ENCODE data around the gene GRIA4.

Gene GRIA4

DNA sequence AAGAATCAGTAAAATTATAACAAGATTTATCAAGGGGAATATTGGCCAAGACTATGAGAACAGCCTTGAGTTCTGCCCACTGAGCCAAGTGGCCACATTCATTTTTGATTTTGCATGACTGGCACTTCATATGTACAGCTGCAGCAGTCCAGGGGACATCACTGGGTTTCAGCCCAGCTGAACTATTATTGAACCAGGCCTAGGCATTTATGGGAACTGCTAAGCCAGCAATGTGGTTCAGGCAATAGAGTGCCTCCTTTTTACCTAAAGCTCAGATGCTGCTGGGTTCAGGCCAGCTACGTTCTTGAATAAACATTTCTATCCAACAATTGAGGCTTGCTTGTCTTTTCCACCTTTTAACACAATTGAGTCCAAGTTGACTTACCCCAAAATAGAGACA lies 215.3 kb downstream of the GRIA4 start:
- no peak for DNase-seq
- peaks cover 38% of the 10 kb centered on the region for H3K4me1 ChIP-seq
- no peaks in the 10 kb centered on the region for H3K27me3 ChIP-seq
- H3K4me3 ChIP-seq (ENCODE audit: low read depth, low read length): no peak overlapping the region
- H3K9me3 ChIP-seq: no peaks in the 10 kb centered on the region
- no peaks in the 10 kb centered on the region for H3K36me3 ChIP-seq
- TF ChIP-seq, protein P1, sequence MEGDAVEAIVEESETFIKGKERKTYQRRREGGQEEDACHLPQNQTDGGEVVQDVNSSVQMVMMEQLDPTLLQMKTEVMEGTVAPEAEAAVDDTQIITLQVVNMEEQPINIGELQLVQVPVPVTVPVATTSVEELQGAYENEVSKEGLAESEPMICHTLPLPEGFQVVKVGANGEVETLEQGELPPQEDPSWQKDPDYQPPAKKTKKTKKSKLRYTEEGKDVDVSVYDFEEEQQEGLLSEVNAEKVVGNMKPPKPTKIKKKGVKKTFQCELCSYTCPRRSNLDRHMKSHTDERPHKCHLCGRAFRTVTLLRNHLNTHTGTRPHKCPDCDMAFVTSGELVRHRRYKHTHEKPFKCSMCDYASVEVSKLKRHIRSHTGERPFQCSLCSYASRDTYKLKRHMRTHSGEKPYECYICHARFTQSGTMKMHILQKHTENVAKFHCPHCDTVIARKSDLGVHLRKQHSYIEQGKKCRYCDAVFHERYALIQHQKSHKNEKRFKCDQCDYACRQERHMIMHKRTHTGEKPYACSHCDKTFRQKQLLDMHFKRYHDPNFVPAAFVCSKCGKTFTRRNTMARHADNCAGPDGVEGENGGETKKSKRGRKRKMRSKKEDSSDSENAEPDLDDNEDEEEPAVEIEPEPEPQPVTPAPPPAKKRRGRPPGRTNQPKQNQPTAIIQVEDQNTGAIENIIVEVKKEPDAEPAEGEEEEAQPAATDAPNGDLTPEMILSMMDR (IDR thresholded peaks at IDR 0.05; ENCODE audit: low read depth, low read length): no peak

DNA sequence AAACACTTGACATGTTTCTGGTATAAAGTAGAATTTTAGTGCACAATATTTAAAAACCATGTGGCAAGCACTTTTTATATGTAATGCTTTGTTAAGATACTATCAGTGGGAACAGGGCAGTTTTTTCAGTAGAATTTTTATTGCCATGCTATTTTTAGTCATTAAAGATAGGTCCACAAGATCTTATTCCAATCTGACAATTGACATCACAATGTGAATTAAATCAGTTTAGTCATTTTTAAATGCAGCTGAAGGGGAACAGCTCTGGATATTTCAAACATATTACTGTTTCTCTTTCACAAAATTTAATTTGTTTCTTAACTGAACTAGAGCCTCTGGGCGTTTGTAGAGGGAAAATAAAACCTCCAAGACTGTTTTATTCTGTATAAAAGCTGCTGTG lies 218.0 kb downstream of the GRIA4 start:
- TF ChIP-seq, protein P1 (IDR thresholded peaks at IDR 0.05; ENCODE audit: low read depth, low read length): no peak
- no peaks in the 10 kb centered on the region for H3K36me3 ChIP-seq
- no peaks in the 10 kb centered on the region for H3K9me3 ChIP-seq
- no peaks in the 10 kb centered on the region for H3K27me3 ChIP-seq
- DNase-seq: no peak
- H3K4me3 ChIP-seq (ENCODE audit: low read depth, low read length): no peak overlapping the region
- H3K4me1 ChIP-seq: peaks cover 33% of the 10 kb centered on the region

DNA sequence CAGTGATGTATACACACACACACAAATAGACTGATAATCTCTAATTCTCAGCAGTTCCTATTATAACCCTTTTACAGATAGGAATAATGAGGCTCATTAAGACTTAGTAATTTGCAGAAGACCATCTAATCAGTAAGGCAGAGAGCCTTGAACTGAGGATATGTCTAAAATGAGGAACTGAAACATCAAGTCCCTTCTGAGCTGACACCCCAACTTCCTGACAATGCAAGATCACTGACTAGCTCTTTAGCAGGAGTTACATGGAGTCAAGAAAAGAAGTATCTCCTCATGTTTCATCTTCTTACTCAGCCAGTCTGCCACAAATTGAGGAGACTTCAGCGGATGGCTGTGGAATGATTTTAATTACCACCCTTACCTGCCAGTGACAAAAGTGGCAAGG lies 219.2 kb downstream of the GRIA4 start:
- peaks cover 22% of the 10 kb centered on the region for H3K4me1 ChIP-seq
- no peaks in the 10 kb centered on the region for H3K27me3 ChIP-seq
- TF ChIP-seq, protein P1 (IDR thresholded peaks at IDR 0.05; ENCODE audit: low read depth, low read length): no peak
- no peak for DNase-seq
- no peaks in the 10 kb centered on the region for H3K9me3 ChIP-seq
- no peaks in the 10 kb centered on the region for H3K36me3 ChIP-seq
- no peak overlapping the region for H3K4me3 ChIP-seq (ENCODE audit: low read depth, low read length)

DNA sequence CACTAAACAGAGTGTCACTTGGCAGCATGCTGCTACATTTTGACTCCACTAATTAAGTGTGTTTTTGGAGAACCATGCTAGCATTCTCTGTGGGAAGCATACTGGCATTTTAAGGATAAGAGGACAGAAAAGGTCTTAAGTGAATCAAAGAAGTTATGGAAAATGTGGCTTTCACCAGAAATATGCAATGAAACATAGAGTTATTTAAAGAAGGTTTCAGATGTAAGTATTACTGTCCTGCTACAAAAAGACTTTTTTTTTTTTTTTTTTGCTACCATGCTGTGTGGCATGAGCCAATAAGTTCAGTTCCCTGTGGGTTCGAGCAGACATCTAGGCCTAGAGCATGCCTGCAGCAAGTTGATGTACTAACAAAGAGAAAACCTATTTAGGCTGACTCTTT lies 224.6 kb downstream of the GRIA4 start:
- TF ChIP-seq, protein P1 (IDR thresholded peaks at IDR 0.05; ENCODE audit: low read depth, low read length): no peak
- Histone ChIP-seq H3K27me3 (no peaks in the 10 kb centered on the region), H3K4me1 (peaks cover 3% of the 10 kb centered on the region), H3K36me3 (no peaks in the 10 kb centered on the region; the same call in 1 of the 2 replicates), H3K9me3 (no peaks in the 10 kb centered on the region), H3K4me3 (ENCODE audit: low read depth, low read length) (no peak overlapping the region)
- DNase-seq: no peak

DNA sequence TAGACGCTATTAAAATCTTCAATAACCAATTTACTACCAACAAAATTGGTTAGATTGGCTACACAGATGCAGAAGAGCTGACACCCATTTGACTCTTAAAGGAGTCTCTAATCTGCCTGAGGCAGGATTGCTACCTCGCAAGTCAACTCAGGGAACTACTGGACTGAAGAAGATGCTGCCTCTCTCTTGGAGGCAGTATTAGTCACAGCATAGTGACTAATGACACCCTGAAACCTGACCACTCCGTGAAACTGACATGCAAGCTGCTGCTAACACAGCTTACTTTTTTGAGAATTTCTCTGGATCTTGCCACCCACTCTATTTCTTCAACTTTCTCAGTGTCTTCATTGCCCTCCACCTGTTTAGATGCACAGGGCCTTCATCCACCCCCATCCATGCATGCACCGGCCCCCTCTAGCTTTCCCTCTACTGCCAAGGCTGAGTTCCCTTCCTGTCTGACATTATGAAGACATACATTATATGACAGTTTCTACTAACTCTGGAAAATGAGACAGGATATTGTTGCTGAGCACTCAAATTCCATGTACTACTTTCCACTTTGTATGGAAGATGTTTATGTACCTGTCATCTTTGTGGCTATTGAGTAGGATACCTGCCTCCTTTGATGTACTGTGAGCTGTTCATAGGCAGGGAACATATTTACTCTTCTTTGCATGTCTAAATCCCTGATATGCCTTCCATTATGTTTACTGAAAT lies 229.0 kb downstream of the GRIA4 start:
- TF ChIP-seq, protein P1 (IDR thresholded peaks at IDR 0.05; ENCODE audit: low read depth, low read length): no peak
- H3K4me1 ChIP-seq: peaks cover 3% of the 10 kb centered on the region; the same call in 1 of the 2 replicates
- H3K4me3 ChIP-seq (ENCODE audit: low read depth, low read length): no peak overlapping the region
- no peak for DNase-seq
- no peaks in the 10 kb centered on the region for H3K27me3 ChIP-seq
- no peaks in the 10 kb centered on the region; the same call in 1 of the 2 replicates for H3K36me3 ChIP-seq
- no peaks in the 10 kb centered on the region for H3K9me3 ChIP-seq

DNA sequence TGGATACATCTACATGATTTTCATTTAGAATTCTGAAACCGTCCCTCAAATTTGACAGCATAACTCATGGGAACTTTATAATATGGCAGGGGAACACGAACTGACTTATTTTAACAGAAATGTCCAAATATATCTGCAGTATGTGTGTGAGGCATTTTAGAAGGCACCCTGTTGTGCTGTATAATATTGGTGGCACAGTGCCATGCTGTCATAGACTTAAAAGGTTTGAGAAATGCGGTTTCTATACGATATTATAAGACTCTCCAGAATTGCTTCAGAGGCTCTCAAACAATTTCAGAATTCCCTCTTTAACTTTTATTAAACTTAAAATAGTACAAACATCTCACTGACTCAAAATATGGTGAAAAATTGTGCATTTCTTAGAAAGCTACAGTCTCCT lies 230.5 kb downstream of the GRIA4 start:
- H3K27me3 ChIP-seq: no peaks in the 10 kb centered on the region
- H3K9me3 ChIP-seq: no peaks in the 10 kb centered on the region
- no peak for DNase-seq
- H3K4me3 ChIP-seq (ENCODE audit: low read depth, low read length): no peak overlapping the region
- TF ChIP-seq, protein P1 (IDR thresholded peaks at IDR 0.05; ENCODE audit: low read depth, low read length): no peak
- H3K36me3 ChIP-seq: no peaks in the 10 kb centered on the region; the same call in 1 of the 2 replicates
- H3K4me1 ChIP-seq: no peaks in the 10 kb centered on the region; the same call in 1 of the 2 replicates

Data from BE2C (cell line).